Fibroblast of skin of left quadriceps (primary cell): ENCODE data around the gene NAP1L4.

Source experiments
- DNase-seq, 2 experiments: peaks; one replicate each; pipeline ENCODE4 v3.0.0-alpha.2; 2013; ENCODE audit warnings: low read depth in 2 of 2

NAP1L4 gene

GRCh38 chr11:2994336-2994730, 2.2 kb upstream of the NAP1L4 start:
- DNase-seq = no peak

- no peak for DNase-seq
Observed at GRCh38 chr11:2992997-2993325, 832 bp upstream of the NAP1L4 start.

- DNase-seq = no peak
Observed at GRCh38 chr11:2991452-2992233, 486 bp downstream of the NAP1L4 start.

- DNase-seq = no peak
Observed at GRCh38 chr11:2990617-2991451, 1.3 kb downstream of the NAP1L4 start.

GRCh38 chr11:2989551-2989950, 2.6 kb downstream of the NAP1L4 start:
- no peak for DNase-seq

- DNase-seq = no peak
Observed at GRCh38 chr11:2989006-2989405, 3.1 kb downstream of the NAP1L4 start.

- DNase-seq = no peak
Observed at GRCh38 chr11:2987881-2988861, 4.0 kb downstream of the NAP1L4 start.

- no peak for DNase-seq
Observed at GRCh38 chr11:2983908-2984307, 8.2 kb downstream of the NAP1L4 start.

- DNase-seq = no peak
Observed at GRCh38 chr11:2982214-2982613, 9.9 kb downstream of the NAP1L4 start.

- DNase-seq = no peak
Observed at GRCh38 chr11:2981130-2981529, 11.0 kb downstream of the NAP1L4 start.

- no peak for DNase-seq
Observed at GRCh38 chr11:2980168-2980840, 11.8 kb downstream of the NAP1L4 start.

GRCh38 chr11:2977113-2977512, 15.0 kb downstream of the NAP1L4 start:
- no peak for DNase-seq

- DNase-seq = no peak
Observed at GRCh38 chr11:2976294-2977063, 15.7 kb downstream of the NAP1L4 start.

- DNase-seq = no peak
Observed at GRCh38 chr11:2975594-2975993, 16.5 kb downstream of the NAP1L4 start.

GRCh38 chr11:2974272-2974671, 17.9 kb downstream of the NAP1L4 start:
- DNase-seq = no peak

- DNase-seq = no peak
Observed at GRCh38 chr11:2968341-2968900, 23.7 kb downstream of the NAP1L4 start.

- DNase-seq = no peak
Observed at GRCh38 chr11:2964782-2965181, 27.3 kb downstream of the NAP1L4 start.

- DNase-seq = no peak
Observed at GRCh38 chr11:2963761-2964160, 28.4 kb downstream of the NAP1L4 start.

- DNase-seq = no peak
Observed at GRCh38 chr11:2963112-2963754, 28.9 kb downstream of the NAP1L4 start.

GRCh38 chr11:2961080-2961479, 31.0 kb downstream of the NAP1L4 start:
- DNase-seq = no peak
